ENCODE results near the gene BOLL. TPM values are rescaled to one million over a fixed set of nuclear protein-coding genes. Genes with fewer than 3 reads are reported as not detected.

The BOLL gene
- total and polyA plus RNA-seq, 2 donors (not counting 1 experiment from before 2014, with no cell fraction given): not detected

- POLR2A ChIA-PET: no interaction called here
- H3K4me3 Mint-ChIP-seq: no peak overlapping the region
These were observed 58.1 kb downstream of the BOLL start for GRCh38 chr2:197727011-197727410.

GRCh38 chr2:197717863-197718262 lies 67.3 kb downstream of the BOLL start:
- ChIA-PET CTCF (no interaction called here), POLR2A (no interaction called here)
- Histone ChIP-seq H3K27ac (ENCODE audit: low read length in 2 of 2) (no peak overlapping the region), H4K20me1 (ENCODE audit: control insufficient read depth, insufficient read depth, low read length, poor library complexity, severe bottlenecking) (no peaks in the 10 kb centered on the region), H3K36me3 (replicated peaks in 1 of 2; ENCODE audit: control extremely low read depth in 1 of 2, control insufficient read depth in 1 of 2, extremely low read depth in 1 of 2, insufficient read depth in 2 of 2, low read length in 1 of 2) (no peaks in the 10 kb centered on the region), H3K4me2 (replicated peaks; ENCODE audit: low read depth, low read length, poor library complexity, severe bottlenecking) (no peak overlapping the region), H3K9me3 (ENCODE audit: control extremely low read depth in 1 of 3, control insufficient read depth in 2 of 3, insufficient read depth in 1 of 3, low read length in 2 of 3) (no peaks in the 10 kb centered on the region), H3K9ac (ENCODE audit: low read length) (no peak overlapping the region), H3K27me3 (replicated peaks in 1 of 4; ENCODE audit: control extremely low read depth in 1 of 4, control insufficient read depth in 3 of 4, insufficient read depth in 4 of 4, low read length in 3 of 4) (no peaks in the 10 kb centered on the region), H3K4me1 (ENCODE audit: control insufficient read depth in 2 of 2, insufficient read depth in 2 of 2, low read length in 2 of 2) (no peaks in the 10 kb centered on the region), H3K79me2 (ENCODE audit: control insufficient read depth, insufficient read depth, low read length) (no peaks in the 10 kb centered on the region), H3K4me3 (ENCODE audit: control extremely low read depth in 1 of 5, extremely low read depth in 1 of 5, insufficient read depth in 1 of 5, low read depth in 2 of 5, low read length in 4 of 5) (no peak overlapping the region), H2AFZ (ENCODE audit: insufficient read depth, low read depth, low read length, poor library complexity, severe bottlenecking) (no peak overlapping the region)
- no peaks in the 10 kb centered on the region for H3K27me3 Mint-ChIP-seq
- intact Hi-C loops (cut with micrococcal nuclease): no loop called here
- H3K27ac Mint-ChIP-seq: no peak overlapping the region
- DNase-seq (no peak), ATAC-seq (ENCODE audit: low read depth) (no peak)
- no peak overlapping the region for H3K4me3 Mint-ChIP-seq
- WGBS (ENCODE audit: insufficient coverage): no CpG with 5 or more reads among the region's 2 CpGs
- TF ChIP-seq EZH2 (IDR thresholded peaks at IDR 0.05; ENCODE audit: borderline replicate concordance, insufficient read depth, low read depth, low read length, poor library complexity, severe bottlenecking) (no peak), CTCF (IDR thresholded peaks at IDR 0.05) (no peak)
- no peaks in the 10 kb centered on the region for H3K4me1 Mint-ChIP-seq
- no peaks in the 10 kb centered on the region for H3K9me3 Mint-ChIP-seq (ENCODE audit: insufficient read depth)

More at GRCh38 chr2:197727011-197727410, 58.1 kb downstream of the BOLL start:
- Histone ChIP-seq H3K9ac (ENCODE audit: low read length) (no peak overlapping the region), H3K4me1 (ENCODE audit: control insufficient read depth in 2 of 2, insufficient read depth in 2 of 2, low read length in 2 of 2) (no peaks in the 10 kb centered on the region), H3K4me2 (replicated peaks; ENCODE audit: low read depth, low read length, poor library complexity, severe bottlenecking) (no peak overlapping the region), H3K4me3 (ENCODE audit: control extremely low read depth in 1 of 5, extremely low read depth in 1 of 5, insufficient read depth in 1 of 5, low read depth in 2 of 5, low read length in 4 of 5) (no peak overlapping the region), H3K9me3 (ENCODE audit: control extremely low read depth in 1 of 3, control insufficient read depth in 2 of 3, insufficient read depth in 1 of 3, low read length in 2 of 3) (no peaks in the 10 kb centered on the region), H4K20me1 (ENCODE audit: control insufficient read depth, insufficient read depth, low read length, poor library complexity, severe bottlenecking) (no peaks in the 10 kb centered on the region), H3K27ac (ENCODE audit: low read length in 2 of 2) (no peak overlapping the region), H3K36me3 (replicated peaks in 1 of 2; ENCODE audit: control extremely low read depth in 1 of 2, control insufficient read depth in 1 of 2, extremely low read depth in 1 of 2, insufficient read depth in 2 of 2, low read length in 1 of 2) (no peaks in the 10 kb centered on the region), H2AFZ (ENCODE audit: insufficient read depth, low read depth, low read length, poor library complexity, severe bottlenecking) (no peak overlapping the region), H3K27me3 (replicated peaks in 1 of 4; ENCODE audit: control extremely low read depth in 1 of 4, control insufficient read depth in 3 of 4, insufficient read depth in 4 of 4, low read length in 3 of 4) (no peaks in the 10 kb centered on the region), H3K79me2 (ENCODE audit: control insufficient read depth, insufficient read depth, low read length) (no peaks in the 10 kb centered on the region)
- intact Hi-C loops (cut with micrococcal nuclease): no loop called here
- ATAC-seq (ENCODE audit: low read depth) (no peak), DNase-seq (no peak)
- H3K27me3 Mint-ChIP-seq: peaks cover 3% of the 10 kb centered on the region
- H3K9me3 Mint-ChIP-seq (ENCODE audit: insufficient read depth): no peaks in the 10 kb centered on the region
- H3K27ac Mint-ChIP-seq: no peak overlapping the region
- no peaks in the 10 kb centered on the region for H3K4me1 Mint-ChIP-seq
- CTCF ChIA-PET: no interaction called here
- TF ChIP-seq EZH2 (IDR thresholded peaks at IDR 0.05; ENCODE audit: borderline replicate concordance, insufficient read depth, low read depth, low read length, poor library complexity, severe bottlenecking) (no peak), CTCF (IDR thresholded peaks at IDR 0.05) (no peak)

Measured in B cell (primary cell).